ENCODE data around the gene KLK15.

- TF ChIP-seq CTCF (IDR thresholded peaks at IDR 0.05) (no peak), POLR2A (IDR thresholded peaks at IDR 0.05) (no peak)
These were observed 6.6 kb upstream of the KLK15 start for GRCh38 chr19:50839712-50840655.

All from heart left ventricle (tissue), 13 donors.